Suppressor macrophage treated with lipopolysaccharide for 4 hours (primary cell): ENCODE data around the gene ANKH.
"Not testable (repeated sequence)": the region's sequence is repeated elsewhere in the genome, so short reads cannot be mapped to it uniquely, and the experiment has no call there.

Experiments used
- DNase-seq: peaks from one replicate; pipeline ENCODE4 v3.0.0-alpha.2; 2020

Gene ANKH

GRCh38 chr5:14824499-14824898, 47.1 kb downstream of the ANKH start:
- DNase-seq = no peak

DNA sequence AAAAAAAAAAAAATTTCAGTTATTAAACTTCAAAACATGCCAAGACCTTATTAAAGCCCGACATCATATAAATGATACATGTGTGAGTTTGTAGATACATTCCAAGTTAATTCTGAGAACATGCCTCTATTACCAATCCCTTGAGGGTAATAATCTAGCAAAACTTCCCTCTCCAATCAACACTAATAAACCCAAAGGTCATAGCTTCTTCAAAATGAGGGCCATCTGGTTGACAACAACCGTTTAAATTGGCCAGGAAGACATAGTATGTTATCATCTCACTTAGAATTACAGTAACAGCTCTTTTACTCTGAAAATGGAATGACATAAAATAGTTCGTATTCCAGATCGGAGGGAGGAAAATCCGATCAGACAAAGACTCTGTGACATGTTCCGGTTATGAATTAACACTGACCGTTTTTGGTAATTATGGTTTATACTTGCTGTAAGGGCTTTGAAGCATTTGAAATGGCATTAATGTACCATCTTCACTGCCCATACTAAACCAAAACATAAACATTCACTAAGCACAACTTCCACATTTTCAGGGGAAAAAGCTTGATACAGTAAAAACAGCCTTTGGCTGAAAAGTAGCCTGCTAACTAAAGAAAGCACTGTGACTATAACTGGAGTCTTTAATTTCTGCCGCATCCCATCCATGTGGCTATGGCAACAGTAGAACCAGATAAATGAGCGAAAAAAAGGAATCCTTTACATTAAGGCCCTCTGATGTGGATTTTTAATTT, 50.3 kb downstream of the ANKH start:
- DNase-seq = no peak

DNA sequence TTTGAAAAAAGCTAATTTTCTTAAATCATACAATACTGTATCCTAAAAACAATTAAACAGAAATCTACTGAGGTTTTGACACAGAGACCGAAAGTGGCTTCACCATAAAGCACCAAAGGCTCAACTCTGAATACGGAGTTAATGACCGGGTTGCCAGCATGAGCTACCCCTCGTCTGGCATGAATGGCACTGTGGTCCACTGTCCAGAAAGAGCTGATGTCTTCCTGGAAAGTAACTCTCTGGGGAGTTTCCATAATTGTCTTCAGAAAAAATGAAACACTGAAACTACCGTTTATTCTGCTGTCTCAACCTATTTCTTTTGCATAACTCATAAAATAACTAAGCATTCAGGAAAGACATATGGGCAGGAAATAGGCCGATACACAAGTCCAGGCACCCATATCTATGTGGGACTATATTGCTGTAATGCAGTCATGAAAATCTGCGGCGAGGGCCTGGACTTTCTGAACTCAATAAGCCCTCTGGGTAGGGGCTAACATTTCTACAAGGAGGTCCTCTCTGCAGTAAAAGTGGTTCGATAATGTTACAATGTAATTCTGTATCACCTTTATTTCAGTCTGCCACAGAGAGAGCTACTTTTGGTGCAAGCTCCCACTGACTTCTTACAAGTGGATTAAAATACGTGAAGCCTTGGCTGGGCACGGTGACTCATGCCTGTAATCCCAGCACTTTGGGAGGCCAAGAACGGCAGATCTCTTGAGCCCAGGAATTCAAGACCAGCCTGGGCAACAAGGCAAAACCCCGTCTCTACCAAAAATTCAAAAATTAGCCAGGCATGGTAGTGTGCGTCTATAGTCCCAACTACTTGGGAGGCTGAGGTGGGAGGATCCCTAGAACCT, 52.4 kb downstream of the ANKH start:
- peak; percentile 10 for DNase-seq

- DNase-seq = not testable (repeated sequence)
Measured at GRCh38 chr5:14817762-14818136, 53.8 kb downstream of the ANKH start.

- peak; percentile 50 for DNase-seq
Measured at GRCh38 chr5:14816999-14817761, 54.4 kb downstream of the ANKH start.

DNA sequence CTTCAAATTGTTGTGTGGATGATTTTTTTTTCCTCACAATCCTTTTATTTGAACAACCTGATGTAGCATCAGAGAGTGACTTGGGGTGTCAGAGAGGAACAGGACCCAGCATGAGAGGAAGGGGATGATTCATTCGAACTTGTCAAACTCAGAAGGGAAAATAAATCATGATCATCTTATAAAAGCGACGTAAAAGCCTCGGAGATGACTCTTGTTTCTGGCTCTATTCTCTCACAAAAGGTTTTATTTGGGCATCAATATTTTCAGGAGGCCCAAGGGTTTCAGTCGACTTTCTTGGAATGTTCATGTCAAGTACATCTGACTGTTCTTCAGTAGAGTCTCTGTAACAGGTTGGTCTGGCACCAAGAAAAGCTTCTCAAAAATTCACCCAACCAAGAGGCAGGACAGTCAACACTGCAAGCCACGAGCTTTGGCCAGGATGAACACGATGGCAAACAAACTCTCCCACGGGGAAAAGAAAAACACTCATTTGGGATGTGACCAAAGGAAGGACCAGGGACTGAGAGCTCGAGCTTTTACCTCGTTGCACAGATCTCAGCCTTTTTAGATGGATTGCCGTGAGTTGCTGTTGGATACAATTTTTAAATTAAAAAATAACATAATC, 55.1 kb downstream of the ANKH start:
- no peak for DNase-seq

- DNase-seq = no peak
Measured at GRCh38 chr5:14813747-14814146, 57.8 kb downstream of the ANKH start.

- no peak for DNase-seq
Measured at GRCh38 chr5:14812166-14812565, 59.4 kb downstream of the ANKH start.

GRCh38 chr5:14810928-14811572, 60.5 kb downstream of the ANKH start:
- DNase-seq = no peak

DNA sequence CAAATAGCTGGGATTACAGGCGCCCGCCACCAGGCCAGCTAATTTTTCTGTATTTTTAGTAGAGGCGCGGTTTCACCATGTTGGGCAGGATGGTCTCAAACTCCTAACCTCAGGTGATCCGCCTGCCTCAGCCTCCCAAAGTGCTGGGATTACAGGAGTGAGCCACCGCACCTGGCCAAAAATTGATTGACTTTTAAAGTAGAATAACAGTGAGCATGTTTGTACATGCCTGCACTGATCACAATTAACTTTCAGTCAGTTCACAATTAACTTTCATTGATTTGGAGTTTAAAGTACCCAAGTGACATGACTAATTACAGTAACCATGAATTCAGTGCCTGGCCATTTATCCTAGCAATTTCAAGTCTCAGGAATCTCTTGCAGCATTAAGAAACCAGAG, 61.3 kb downstream of the ANKH start:
- no peak for DNase-seq

GRCh38 chr5:14809369-14810155, 62.0 kb downstream of the ANKH start:
- DNase-seq = peak; percentile 90

GRCh38 chr5:14807471-14807870, 64.1 kb downstream of the ANKH start:
- no peak for DNase-seq

GRCh38 chr5:14806456-14806855, 65.1 kb downstream of the ANKH start:
- no peak for DNase-seq

GRCh38 chr5:14802541-14802940, 69.0 kb downstream of the ANKH start:
- DNase-seq = no peak

- DNase-seq = no peak
Measured at GRCh38 chr5:14801792-14802191, 69.8 kb downstream of the ANKH start.

DNA sequence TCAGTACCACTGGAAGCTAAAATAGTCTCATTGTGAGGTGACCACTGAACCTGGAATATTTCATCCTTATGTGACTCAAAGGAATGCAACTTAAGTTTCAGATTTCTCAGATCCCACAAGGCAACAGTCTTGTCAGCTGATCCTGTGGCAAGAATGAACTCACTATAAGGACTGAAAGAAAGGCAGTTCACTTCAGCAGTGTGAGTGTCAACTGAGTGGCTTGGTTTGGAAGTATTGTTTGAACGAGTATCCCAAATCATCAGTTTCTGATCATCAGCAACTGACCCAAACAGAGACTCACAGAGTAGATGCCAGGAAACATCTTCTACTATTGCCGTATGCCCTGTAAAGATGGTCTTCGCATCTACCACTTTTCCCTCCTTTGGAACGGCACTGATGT, 74.2 kb downstream of the ANKH start:
- not testable (repeated sequence) for DNase-seq

- DNase-seq = no peak
Measured at GRCh38 chr5:14794583-14795230, 76.9 kb downstream of the ANKH start.

- no peak for DNase-seq
Measured at GRCh38 chr5:14793851-14794250, 77.7 kb downstream of the ANKH start.

DNA sequence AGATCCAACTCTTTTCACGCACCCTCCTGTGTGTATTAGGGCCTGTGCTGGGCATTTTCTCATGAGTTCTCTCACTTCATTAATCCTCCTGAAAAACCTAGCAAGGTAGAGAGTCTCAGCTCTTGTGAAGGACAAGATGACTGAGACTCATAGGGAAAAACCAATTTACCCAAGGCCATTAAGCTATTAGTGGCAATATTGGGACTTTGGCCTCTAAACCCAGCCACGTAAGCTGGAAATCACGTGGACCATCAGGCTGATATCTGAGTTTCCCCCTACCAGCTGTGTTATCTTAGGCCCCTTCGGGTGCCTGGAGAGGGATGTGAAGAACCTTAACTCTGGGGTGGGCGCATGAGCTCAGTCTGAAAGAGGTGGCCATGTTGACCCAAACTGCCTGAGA, 80.7 kb downstream of the ANKH start:
- no peak for DNase-seq

GRCh38 chr5:14790220-14790619, 81.4 kb downstream of the ANKH start:
- DNase-seq = no peak
